Fibroblast of lung (primary cell): Measurements from ENCODE around the gene ZNF516.

Experiments
- CTCF ChIP-seq, 2 donors: IDR thresholded peaks in 1 of 2; conservative IDR thresholded peaks in 1 of 2; 1 replicate in 1 of 2; 2 replicates in 1 of 2; pipeline ENCODE4 v1.5.1; 2011 to 2012; ENCODE audit warnings: low read length in 2 of 2, control low read depth in 1 of 2, inconsistent platforms in 1 of 2, low read depth in 1 of 2, mild to moderate bottlenecking in 1 of 2
- EZH2 ChIP-seq: IDR thresholded peaks from 2 replicates; pipeline ENCODE4 v1.5.1; 2012; ENCODE audit warnings: low read length, control low read depth, mild to moderate bottlenecking; ENCODE audit errors: missing control alignments

- TF ChIP-seq CTCF (conservative IDR thresholded peaks at IDR 0.05 in 1 of 2, IDR thresholded peaks at IDR 0.05 in 1 of 2; ENCODE audit: low read depth in 1 of 2, low read length in 2 of 2) (no peak), EZH2 (no peak)
Observed at GRCh38 chr18:76524477-76524876, 29.4 kb upstream of the ZNF516 start.
